GM12891 (cell line): ENCODE data around the gene IL1RAPL1.

Experiments used
- POLR2A ChIP-seq: IDR thresholded peaks from 2 replicates; pipeline ENCODE4 v1.6.1; 2011; ENCODE audit warnings: low read depth, low read length, control low read depth
- POLR2AphosphoS5 ChIP-seq: IDR thresholded peaks from 2 replicates; pipeline ENCODE4 v1.6.1; 2011; ENCODE audit warnings: low read depth, low read length, control low read depth
- TAF1 ChIP-seq: IDR thresholded peaks from 2 replicates; pipeline ENCODE4 v1.6.1; 2011; ENCODE audit warnings: low read depth, low read length, control low read depth

DNA sequence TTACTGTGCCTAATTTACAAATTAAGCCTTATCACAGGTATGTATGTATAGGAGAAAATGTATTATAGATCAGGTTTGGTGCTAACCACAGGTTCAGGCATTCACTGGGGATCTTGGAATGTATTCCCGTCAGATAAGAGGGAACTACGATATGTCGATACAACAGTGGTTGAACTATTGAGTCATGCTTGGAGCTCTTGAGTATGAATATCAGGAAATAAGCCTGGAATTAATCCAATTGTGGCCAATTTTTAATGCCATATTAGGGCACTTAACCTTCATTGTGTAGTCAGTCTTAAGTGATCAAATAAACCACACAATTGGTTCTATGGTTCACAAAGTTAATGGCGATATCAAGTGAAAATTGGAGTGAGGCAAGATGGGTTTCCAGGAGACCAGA lies 556.5 kb downstream of the IL1RAPL1 start:
- TF ChIP-seq POLR2AphosphoS5 (no peak), POLR2A (no peak), TAF1 (no peak)
